Myocyte (in vitro differentiated cells): ENCODE data around the gene DHDDS. TPM values are rescaled to one million over a fixed set of nuclear protein-coding genes. Genes with fewer than 3 reads are reported as not detected.

Experiments used
- total RNA-seq: library from RNA; depleted of rRNA; stranded (reverse); fragments of >200 nt; gene quantifications from 2 replicates; pipeline ENCODE4 v1.2.3, GENCODE V29; 2014

The DHDDS gene
- total RNA-seq, 1 donor from 2014 or later, result 55.3 TPM

Other genes with a start within 250 kb of the DHDDS start
- not detected in 2 replicates for gene CATSPER4, start 241.7 kb upstream of the DHDDS start, total RNA-seq
- 13.0 and 22.6 TPM in 2 replicates for gene CEP85, start 198.1 kb upstream of the DHDDS start, total RNA-seq
- gene SH3BGRL3, start 152.2 kb upstream of the DHDDS start, total RNA-seq, result 49.0 and 51.4 TPM in 2 replicates
- 4.2 and 4.5 TPM in 2 replicates for gene UBXN11, start 125.7 kb upstream of the DHDDS start, total RNA-seq
- gene CD52, start 114.4 kb upstream of the DHDDS start, total RNA-seq, result not detected in 2 replicates
- not detected in 2 replicates for gene CRYBG2, start 78.2 kb upstream of the DHDDS start, total RNA-seq
- gene ZNF683, start 59.6 kb upstream of the DHDDS start, total RNA-seq, result not detected in 2 replicates
- not detected in 2 replicates for gene LIN28A, start 21.5 kb upstream of the DHDDS start, total RNA-seq
- gene HMGN2, start 40.1 kb downstream of the DHDDS start, total RNA-seq, result 250 and 254 TPM in 2 replicates
- gene RPS6KA1, start 97.4 kb downstream of the DHDDS start, total RNA-seq, result 1.4 and 7.2 TPM in 2 replicates